ENCODE results near the gene RUNX2. TPM values are rescaled to one million over a fixed set of nuclear protein-coding genes. Genes with fewer than 3 reads are reported as not detected.

RUNX2 gene
- total and polyA plus RNA-seq, 12 donors, result 0.28 to 4.5 (median 1.8) TPM

DNA sequence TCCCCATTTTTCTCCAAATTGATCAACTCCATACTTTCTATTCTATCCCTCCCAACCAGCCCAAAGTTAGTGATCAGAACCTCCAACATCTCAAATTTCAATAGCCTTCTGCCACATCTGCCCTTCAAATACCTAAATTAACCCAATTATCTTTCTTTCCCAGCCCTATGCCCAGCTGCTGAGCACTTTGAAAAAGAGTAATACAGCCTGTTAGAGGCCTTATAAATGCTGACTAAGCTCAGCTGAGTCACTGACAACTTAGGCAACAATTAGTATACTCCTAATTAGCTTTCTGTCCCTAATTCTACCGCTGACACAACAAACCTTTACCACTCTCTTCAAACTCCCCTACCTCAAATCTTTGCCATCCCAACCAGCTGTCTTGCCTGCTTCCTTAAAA is 23.5 kb downstream of the RUNX2 start:
- no peaks in the 10 kb centered on the region for H3K9me3 ChIP-seq (replicated peaks in 1 of 3)
- no peak overlapping the region for H3K4me3 ChIP-seq
- no peak for TF ChIP-seq POLR2A (IDR thresholded peaks at IDR 0.05)
- TF ChIP-seq, protein P1, sequence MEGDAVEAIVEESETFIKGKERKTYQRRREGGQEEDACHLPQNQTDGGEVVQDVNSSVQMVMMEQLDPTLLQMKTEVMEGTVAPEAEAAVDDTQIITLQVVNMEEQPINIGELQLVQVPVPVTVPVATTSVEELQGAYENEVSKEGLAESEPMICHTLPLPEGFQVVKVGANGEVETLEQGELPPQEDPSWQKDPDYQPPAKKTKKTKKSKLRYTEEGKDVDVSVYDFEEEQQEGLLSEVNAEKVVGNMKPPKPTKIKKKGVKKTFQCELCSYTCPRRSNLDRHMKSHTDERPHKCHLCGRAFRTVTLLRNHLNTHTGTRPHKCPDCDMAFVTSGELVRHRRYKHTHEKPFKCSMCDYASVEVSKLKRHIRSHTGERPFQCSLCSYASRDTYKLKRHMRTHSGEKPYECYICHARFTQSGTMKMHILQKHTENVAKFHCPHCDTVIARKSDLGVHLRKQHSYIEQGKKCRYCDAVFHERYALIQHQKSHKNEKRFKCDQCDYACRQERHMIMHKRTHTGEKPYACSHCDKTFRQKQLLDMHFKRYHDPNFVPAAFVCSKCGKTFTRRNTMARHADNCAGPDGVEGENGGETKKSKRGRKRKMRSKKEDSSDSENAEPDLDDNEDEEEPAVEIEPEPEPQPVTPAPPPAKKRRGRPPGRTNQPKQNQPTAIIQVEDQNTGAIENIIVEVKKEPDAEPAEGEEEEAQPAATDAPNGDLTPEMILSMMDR (IDR thresholded peaks at IDR 0.05), result no peak
- 86 to 97% (median 92%) methylated on average over 1 of the region's 1 CpG for WGBS, 4 donors
- no peak for DNase-seq
- H3K27ac ChIP-seq, result no peak overlapping the region
- intact Hi-C loops (cut with DNase I), result no loop called here
- no peaks in the 10 kb centered on the region for H3K4me1 ChIP-seq (replicated peaks in 1 of 2)
- H3K36me3 ChIP-seq (replicated peaks in 1 of 2), result no peaks in the 10 kb centered on the region
- no peaks in the 10 kb centered on the region for H3K27me3 ChIP-seq

DNA sequence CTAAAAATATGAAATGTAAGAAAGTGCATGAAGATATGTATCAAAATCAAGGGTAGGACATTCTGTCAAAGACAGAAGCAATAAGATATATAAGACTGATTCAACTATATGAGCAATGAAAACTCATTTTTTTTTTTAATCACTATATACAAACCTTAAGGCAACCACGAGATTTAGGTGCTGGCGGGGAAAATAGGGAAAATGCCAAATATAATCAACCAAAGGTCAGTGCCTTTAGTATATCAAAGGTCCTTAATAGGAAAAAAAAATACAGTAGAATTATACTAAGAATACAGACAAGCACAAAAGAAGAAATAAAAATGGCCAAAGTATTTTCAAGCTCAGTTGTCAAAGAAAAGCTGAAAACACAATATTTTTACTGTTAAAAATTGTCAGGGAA is 25.5 kb downstream of the RUNX2 start:
- Histone ChIP-seq H3K36me3 (replicated peaks in 1 of 2) (no peaks in the 10 kb centered on the region), H3K27me3 (no peaks in the 10 kb centered on the region), H3K9me3 (replicated peaks in 1 of 3) (no peaks in the 10 kb centered on the region), H3K27ac (no peak overlapping the region), H3K4me3 (no peak overlapping the region), H3K4me1 (replicated peaks in 1 of 2) (no peaks in the 10 kb centered on the region)
- WGBS, 4 donors, result 90 to 94% (median 93%) methylated on average over 2 of the region's 2 CpGs
- TF ChIP-seq, protein P1 (IDR thresholded peaks at IDR 0.05), result no peak
- TF ChIP-seq POLR2A (IDR thresholded peaks at IDR 0.05), result no peak
- intact Hi-C loops (cut with DNase I), result no loop called here
- DNase-seq, result no peak

DNA sequence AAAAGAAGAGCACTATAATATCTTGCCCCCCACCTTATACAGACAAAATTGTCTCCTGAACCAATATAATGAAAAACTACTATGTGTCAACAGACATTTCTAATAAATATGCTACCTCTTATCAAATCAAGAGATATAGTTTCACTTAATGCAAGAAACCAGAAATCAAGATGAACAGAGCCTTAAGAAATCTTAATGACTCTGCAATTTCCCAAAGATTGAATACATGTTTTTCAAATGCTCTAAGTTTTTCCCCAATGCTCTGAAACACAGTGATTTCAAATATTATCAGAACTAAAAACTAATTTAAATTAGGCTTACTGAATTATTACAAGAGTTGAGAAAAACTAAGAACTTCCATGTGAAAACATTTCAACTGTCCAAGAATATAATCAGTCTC is 36.3 kb downstream of the RUNX2 start:
- no peak overlapping the region for H3K27ac ChIP-seq
- no peaks in the 10 kb centered on the region for H3K27me3 ChIP-seq
- intact Hi-C loops (cut with DNase I), result no loop called here
- H3K4me1 ChIP-seq (replicated peaks in 1 of 2), result no peaks in the 10 kb centered on the region
- DNase-seq, result no peak
- no peaks in the 10 kb centered on the region for H3K9me3 ChIP-seq (replicated peaks in 1 of 3)
- H3K36me3 ChIP-seq (replicated peaks in 1 of 2), result no peaks in the 10 kb centered on the region
- H3K4me3 ChIP-seq, result no peak overlapping the region
- TF ChIP-seq POLR2A (IDR thresholded peaks at IDR 0.05), result no peak
- TF ChIP-seq, protein P1 (IDR thresholded peaks at IDR 0.05), result no peak

DNA sequence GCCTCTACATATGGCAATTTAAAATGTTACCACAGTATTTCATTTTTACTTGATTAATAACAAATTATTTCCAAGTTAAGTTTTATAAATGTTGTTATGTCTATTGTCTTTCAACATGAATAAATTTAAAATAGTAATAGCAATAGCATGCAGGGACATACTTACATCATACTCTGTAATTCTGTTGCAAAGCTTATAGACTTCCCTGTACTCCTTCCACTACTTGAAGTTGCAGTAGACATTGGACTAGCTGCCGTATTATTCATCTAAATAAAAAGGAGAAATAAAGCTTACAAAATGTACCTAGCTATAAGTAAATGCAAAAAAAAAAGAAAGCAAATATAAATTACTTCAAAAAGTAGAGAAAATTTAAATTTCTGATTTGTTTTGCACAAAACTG is 36.9 kb downstream of the RUNX2 start:
- TF ChIP-seq, protein P1 (IDR thresholded peaks at IDR 0.05), result no peak
- no peak for TF ChIP-seq POLR2A (IDR thresholded peaks at IDR 0.05)
- H3K27ac ChIP-seq, result no peak overlapping the region
- no peaks in the 10 kb centered on the region for H3K9me3 ChIP-seq (replicated peaks in 1 of 3)
- no peaks in the 10 kb centered on the region for H3K27me3 ChIP-seq
- H3K36me3 ChIP-seq (replicated peaks in 1 of 2), result no peaks in the 10 kb centered on the region
- H3K4me3 ChIP-seq, result no peak overlapping the region
- 83 to 89% (median 87%) methylated on average over 1 of the region's 1 CpG for WGBS, 4 donors
- no peaks in the 10 kb centered on the region for H3K4me1 ChIP-seq (replicated peaks in 1 of 2)
- no peak for DNase-seq
- intact Hi-C loops (cut with DNase I), result no loop called here
